Measurements from ENCODE around the gene GMFB.

The GMFB gene

GRCh38 chr14:54532111-54533012 is 43.6 kb upstream of the GMFB start:
- no peak overlapping the region for H3K4me3 ChIP-seq (ENCODE audit: control insufficient read depth, low read depth, low read length)
- TF ChIP-seq, protein P1, sequence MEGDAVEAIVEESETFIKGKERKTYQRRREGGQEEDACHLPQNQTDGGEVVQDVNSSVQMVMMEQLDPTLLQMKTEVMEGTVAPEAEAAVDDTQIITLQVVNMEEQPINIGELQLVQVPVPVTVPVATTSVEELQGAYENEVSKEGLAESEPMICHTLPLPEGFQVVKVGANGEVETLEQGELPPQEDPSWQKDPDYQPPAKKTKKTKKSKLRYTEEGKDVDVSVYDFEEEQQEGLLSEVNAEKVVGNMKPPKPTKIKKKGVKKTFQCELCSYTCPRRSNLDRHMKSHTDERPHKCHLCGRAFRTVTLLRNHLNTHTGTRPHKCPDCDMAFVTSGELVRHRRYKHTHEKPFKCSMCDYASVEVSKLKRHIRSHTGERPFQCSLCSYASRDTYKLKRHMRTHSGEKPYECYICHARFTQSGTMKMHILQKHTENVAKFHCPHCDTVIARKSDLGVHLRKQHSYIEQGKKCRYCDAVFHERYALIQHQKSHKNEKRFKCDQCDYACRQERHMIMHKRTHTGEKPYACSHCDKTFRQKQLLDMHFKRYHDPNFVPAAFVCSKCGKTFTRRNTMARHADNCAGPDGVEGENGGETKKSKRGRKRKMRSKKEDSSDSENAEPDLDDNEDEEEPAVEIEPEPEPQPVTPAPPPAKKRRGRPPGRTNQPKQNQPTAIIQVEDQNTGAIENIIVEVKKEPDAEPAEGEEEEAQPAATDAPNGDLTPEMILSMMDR (conservative IDR thresholded peaks at IDR 0.05; ENCODE audit: control insufficient read depth, insufficient read depth, low read depth, low read length): no peak
- no peak for DNase-seq (ENCODE audit: low read depth)

DNA sequence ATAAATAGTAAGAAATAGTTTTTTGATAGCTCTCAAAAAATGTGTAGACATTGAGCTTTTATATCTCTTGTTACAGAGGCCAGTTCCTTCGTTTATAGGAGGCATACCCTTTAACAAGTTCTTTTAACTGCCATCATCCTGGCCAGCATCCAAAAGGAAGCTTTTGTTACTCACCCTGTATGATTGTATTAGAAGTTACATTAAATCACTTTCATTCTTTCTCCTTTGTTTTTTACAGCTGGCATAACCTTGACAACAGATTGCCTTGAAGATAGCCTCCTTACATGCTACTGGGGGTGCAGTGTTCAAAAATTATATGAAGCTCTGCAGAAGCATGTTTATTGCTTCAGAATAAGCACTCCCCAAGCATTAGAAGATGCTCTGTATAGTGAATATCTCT is 41.0 kb upstream of the GMFB start:
- TF ChIP-seq, protein P1 (conservative IDR thresholded peaks at IDR 0.05; ENCODE audit: control insufficient read depth, insufficient read depth, low read depth, low read length): no peak
- no peak overlapping the region for H3K4me3 ChIP-seq (ENCODE audit: control insufficient read depth, low read depth, low read length)
- DNase-seq (ENCODE audit: low read depth): peak; percentile 70

DNA sequence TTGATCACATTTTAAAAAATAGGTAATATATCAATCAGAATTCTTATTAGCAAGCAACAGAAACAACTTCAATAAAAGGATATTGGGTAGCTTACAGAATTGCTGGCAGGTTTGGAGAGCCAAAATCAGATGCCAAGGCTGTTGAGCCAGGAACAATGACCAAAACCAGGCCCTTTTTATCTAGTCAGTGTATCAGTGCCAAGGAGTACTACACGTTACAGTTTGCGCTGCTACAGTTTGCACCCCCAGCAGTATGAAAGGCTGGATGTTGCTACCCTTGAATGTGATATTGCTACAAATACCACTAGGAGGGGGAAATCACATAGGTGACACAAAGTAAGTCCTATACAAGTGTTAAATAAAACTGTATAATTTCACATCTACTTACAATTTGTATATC is 40.2 kb upstream of the GMFB start:
- no peak overlapping the region for H3K4me3 ChIP-seq (ENCODE audit: control insufficient read depth, low read depth, low read length)
- TF ChIP-seq, protein P1 (conservative IDR thresholded peaks at IDR 0.05; ENCODE audit: control insufficient read depth, insufficient read depth, low read depth, low read length): no peak

DNA sequence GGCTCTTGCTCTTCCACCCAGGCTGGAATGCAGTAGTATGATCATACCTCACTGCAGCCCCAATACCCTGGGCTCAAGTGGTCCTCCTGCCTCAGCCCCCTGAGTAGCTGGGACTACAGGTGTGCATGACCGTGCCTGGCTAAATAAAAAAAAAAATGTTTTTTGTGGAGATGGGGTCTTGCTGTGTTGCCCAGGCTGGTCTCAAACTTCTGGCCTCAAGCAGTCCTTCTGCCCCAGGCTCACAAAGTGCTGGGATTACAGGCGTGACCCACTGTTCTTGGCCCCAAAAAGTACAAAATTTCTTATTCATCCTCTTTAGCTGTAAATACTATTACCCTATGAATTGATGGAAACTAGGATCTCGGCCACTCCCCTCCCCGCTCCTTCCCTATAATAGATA is 35.6 kb upstream of the GMFB start:
- TF ChIP-seq, protein P1 (conservative IDR thresholded peaks at IDR 0.05; ENCODE audit: control insufficient read depth, insufficient read depth, low read depth, low read length): no peak

More for the DNA sequence above, 40.2 kb upstream of the GMFB start:
- DNase-seq (ENCODE audit: low read depth): no peak

DNA sequence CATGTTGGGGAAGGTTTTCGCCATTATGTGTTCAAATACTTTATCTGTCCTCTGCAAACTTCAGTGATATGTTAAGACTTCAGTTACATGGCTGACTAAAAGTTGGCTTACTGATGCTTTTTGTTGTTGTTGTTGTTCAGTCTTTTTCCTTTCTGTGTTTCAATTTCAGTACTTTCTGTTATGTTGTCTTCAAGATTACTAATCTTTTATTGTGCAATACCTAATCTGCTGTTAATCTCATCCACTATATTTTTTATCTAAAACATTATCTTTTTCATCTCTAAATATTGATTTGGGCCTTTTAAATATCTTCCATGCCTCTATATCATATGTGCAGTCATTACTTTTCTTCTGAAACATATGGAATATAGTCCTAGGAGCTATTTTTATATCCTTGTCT is 27.9 kb upstream of the GMFB start:
- no peak for DNase-seq (ENCODE audit: low read depth)
- TF ChIP-seq, protein P1 (conservative IDR thresholded peaks at IDR 0.05; ENCODE audit: control insufficient read depth, insufficient read depth, low read depth, low read length): no peak
- no peak overlapping the region for H3K4me3 ChIP-seq (ENCODE audit: control insufficient read depth, low read depth, low read length)

More for the DNA sequence above, 35.6 kb upstream of the GMFB start:
- H3K4me3 ChIP-seq (ENCODE audit: control insufficient read depth, low read depth, low read length): no peak overlapping the region
- DNase-seq (ENCODE audit: low read depth): no peak

GRCh38 chr14:54515670-54516069 is 26.9 kb upstream of the GMFB start:
- TF ChIP-seq, protein P1 (conservative IDR thresholded peaks at IDR 0.05; ENCODE audit: control insufficient read depth, insufficient read depth, low read depth, low read length): no peak
- H3K4me3 ChIP-seq (ENCODE audit: control insufficient read depth, low read depth, low read length): no peak overlapping the region
- DNase-seq (ENCODE audit: low read depth): no peak
